Embryonic facial prominence (tissue), 1 donor: ENCODE measurements around the gene FNDC3B.

Source experiments
- DNase-seq: peaks from one replicate; pipeline ENCODE4 v3.0.0-alpha.2; 2016; ENCODE audit errors: extremely low spot score

FNDC3B gene

DNA sequence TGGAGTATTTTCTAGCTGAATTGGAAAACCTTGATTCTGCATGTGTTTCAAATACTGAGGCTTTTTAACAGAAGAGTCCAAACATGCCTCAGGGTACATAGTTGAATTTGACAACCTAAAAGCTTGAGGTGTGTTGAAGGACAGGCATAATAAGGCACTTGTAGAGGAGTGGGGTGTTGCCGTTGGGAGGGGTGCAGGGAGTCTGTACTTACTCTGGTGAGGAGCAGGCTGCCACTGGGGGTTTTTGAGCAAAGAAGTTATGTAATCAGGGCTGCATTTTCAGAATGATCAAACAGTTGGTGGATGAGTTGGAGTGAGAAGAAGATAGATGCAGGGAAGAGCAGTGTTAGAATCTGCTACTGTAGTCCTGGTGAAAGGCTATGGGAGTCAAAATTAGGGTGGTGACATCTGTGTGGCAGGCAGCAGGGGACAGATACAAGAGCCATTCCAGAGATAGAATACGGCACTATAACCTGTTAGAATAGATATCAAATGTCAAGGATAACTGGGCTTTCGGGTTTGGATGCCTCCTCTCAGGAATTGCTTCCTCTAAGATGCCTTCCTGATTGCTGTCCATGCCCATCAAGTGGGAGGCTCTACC lies 247.3 kb downstream of the FNDC3B start:
- DNase-seq, result peak; percentile 9

DNA sequence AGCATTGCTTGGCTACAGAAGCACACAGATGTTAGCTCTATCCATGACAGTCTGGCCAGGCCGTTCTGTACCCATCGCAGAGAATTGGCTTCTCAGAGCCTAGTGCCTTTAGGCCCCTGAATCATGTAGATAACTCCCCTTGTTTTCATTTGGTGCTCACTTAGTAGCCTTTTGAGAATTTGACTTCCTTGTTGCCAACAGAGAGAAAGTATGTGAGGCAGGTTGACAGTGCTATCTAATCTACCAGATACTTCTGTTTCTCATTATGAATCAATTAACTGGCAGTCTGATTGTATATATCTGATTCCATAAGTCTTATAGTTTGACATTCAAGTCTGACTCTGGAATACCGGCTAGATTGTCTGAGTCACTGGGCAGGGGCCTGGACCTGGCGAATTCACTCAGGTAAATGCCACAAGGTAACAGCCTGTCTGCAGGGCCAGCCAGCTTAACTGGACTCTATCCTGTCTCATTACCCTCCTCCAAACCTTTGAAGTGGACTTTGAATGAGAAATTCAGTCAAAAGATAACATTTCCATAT lies 248.6 kb downstream of the FNDC3B start:
- no peak for DNase-seq

DNA sequence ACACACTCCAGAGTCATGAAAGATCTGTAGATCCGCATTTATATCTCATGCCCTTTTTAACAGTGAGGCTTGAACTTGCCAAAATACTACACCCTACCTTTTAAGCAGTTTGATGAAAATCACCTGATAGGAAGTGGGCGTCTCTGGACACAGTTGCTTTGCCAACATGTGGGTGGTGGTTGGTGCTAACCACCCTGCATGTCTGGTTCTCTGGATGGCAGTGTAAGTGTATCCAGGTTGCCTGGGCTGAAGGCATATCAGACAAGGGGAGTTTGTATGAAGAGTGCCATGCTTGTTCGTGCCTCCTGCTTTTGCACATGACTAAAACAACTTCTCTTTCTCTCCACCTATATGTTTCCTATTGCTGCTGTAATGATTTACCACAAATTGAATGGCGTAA lies 249.3 kb downstream of the FNDC3B start:
- no peak for DNase-seq

DNA sequence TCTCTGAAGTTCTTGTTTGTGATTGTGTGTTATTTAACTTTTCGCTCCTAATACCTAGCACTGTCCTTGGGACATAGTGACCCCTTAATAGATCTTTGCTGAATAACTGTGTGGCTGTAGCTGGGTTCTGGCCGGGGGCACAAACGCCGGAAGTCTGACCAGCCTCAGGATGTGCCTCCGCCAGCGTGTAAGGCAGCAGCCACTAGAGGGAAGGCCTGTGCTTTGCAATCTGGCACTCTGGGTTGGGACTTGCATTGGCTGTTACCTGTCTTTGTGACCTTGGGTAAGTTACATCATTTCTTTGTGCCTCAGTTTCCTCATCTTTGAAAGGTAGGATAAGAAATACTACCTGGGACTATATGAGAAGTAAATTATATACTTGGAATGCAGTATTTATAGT lies 250.2 kb downstream of the FNDC3B start:
- no peak for DNase-seq

DNA sequence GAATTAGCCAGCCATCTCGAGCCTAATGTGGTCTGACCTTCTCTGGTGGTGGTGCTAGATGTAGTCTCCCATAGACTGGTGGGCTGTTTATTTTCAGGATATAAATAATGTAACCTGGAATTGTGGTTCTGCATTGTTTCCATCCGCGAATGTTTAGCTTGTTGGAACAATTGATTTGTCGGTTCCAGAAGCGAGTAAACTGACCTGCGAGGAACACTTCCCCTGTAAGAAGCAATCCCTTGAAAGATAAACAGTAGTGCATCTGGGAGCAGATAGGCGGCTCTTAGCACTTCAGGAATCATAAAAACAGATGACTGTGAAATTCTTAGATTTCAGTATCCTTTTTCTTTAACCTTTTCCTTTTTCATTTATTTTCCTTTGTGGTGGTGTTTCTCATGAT lies 251.1 kb downstream of the FNDC3B start:
- no peak for DNase-seq

DNA sequence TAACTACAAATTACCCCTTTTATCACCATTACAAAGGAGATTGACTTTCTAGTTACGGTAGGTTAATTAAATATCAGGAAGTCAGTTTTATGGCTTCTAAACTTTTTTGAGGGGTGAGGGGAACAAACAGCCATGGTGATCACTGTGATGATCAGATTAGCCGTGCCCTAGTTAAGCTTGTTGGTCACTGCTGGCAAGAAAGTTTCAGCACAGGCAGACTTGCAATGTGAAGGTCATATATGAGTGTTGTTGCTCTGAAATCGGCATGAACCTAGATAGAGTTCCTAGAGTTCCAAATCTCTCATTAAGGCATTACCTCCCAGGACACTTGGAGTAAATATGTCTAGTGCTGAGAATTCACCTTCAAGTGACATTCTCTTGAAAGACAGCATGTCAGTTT lies 252.3 kb downstream of the FNDC3B start:
- DNase-seq, result no peak

DNA sequence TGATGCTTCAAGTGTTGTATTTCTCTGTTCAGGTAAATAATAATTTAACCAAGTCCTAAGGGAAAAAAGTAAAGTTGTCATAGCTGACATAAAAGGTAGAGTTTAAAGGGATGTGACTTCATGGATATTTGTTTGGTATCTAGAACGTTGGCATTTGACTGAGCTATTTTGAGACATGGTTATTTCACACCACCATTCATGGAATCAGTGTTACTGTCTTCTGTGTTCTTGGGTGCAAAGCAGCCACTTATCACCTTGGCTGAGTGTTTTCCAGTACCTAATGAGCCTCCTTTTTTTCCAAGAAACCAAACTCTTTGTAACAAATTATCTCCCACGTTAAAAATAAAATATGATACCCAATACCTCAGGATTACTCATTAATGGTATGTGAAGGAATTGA lies 253.0 kb downstream of the FNDC3B start:
- no peak for DNase-seq

DNA sequence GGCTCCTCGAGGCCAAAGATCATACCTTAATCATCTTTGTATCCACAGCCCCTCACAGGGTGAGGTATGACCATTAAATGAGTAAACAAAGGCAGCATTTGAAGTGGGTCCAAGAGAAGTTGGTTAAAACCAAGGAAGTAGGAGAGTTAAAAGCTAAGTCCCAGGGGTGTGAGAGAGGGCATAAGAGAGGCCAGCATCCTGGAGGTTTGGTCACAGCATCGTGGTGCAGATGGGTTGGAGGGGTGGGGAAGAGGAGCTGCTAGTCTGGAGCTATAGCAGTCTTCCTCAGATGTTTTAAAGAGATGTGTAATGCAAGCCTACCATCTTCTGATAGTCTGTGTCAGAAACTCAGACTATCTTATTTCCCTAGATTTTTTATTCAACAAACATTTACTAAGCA lies 253.7 kb downstream of the FNDC3B start:
- no peak for DNase-seq

DNA sequence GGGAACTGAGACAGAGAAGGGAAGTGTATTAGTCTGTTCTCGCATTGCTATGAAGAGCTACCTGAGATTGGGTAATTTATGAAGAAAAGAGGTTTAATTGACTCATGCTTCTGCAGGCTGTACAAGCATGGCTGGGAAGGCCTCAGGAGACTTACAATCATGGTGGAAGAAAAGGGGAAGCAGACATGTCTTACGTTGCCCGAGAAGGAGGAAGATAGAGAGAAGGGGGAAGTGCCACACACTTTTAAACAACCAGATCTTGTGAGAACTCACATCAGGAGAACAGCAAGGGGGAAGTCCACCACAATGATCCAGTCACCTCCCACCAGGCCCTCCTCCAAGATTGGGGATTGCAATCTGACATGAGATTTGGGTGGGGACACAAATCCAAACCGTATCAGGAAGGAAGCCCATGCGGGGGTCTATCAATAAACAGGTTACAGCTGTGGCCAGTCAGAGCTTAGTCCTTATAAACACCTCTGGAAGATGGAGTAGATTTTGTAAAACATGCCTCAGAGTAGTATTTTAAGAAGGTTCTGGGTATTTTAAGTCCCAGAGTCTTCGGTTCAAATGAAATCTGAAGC lies 254.9 kb downstream of the FNDC3B start:
- DNase-seq, result no peak

DNA sequence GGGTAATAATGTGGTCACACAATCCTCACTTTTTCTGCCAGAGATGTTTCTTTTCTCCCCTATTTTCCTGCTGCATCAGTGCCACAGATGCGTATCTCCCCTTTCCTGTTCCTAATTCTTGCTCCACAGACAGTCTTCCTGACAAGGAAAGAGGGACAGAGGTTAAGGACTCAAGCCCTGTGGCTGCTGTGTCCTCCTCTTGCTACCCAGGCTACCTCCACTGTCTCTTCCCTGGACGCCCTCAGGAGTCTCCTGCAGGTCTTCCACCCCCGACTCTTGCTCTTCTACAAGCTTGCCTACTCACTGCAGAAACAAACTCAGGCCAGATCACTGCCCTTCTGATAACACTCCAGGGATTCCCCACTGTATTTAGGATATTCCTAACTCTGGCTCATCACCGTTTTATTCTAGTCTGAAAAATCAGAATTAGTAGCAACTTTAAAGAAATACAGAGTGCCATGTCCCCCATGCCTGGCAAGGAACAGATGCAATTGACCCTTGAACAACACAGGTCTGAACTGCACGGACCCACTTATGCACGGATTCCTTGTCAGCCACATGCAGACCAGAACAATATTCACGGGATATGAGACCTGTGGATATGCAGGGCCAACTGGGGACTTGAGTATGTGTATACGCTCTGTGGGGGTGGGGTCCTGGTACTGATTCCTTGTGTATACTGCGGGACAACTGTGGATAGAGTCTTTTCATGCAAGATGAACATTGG lies 257.0 kb downstream of the FNDC3B start:
- DNase-seq, result no peak

DNA sequence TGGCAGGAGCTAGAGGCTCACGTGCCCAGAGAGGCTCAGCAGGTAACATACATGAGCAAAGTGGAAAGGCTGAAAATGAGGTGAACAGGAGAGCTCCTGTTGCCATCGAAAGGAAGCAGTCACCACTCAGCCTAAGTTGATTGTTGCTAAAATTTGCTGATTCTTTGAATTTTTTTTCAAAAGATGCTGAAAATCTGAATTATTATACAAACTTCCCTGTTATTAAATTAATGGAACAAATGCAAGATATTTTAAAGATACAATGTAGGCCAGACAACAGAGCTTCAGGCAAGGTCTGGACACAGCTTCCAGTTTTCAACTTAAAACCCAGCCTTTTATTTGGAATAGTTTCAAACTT lies 257.6 kb downstream of the FNDC3B start:
- no peak for DNase-seq

DNA sequence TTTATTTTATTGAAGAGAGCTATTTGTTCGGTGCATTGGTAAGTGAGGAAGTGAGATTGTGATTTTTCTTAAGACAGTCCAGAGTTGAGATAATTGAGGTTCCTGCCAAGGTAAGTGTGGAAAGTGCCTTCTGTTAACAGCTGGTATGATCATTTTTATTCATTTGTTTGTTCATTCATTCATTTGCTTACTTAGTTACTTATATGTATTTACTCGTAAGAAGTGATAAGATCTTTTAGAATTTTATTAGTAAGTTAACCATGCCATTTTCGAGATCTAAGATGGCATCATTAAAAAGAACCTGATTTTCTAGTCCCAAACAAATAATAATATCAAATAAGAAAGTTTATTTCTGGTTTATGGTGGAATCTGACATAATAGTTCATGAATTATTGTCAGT lies 258.9 kb downstream of the FNDC3B start:
- no peak for DNase-seq

DNA sequence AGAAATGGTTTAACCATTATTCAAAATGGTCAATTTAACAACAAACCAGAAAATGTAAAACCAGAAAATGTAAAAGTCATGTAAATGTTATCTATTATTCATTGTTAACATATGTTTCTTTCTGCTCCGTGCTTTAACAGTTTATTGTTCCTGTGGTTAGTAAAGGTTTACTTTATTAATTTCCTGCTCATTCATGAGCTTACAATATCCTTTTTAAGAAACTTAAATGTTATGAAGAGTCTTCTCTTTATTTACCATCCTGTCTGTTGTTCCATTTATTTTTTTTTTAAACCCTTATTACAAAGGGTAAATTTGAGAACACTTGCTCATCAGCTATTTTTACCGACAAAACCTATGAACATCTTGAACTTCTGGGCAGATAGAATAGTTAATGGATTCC lies 260.8 kb downstream of the FNDC3B start:
- no peak for DNase-seq

DNA sequence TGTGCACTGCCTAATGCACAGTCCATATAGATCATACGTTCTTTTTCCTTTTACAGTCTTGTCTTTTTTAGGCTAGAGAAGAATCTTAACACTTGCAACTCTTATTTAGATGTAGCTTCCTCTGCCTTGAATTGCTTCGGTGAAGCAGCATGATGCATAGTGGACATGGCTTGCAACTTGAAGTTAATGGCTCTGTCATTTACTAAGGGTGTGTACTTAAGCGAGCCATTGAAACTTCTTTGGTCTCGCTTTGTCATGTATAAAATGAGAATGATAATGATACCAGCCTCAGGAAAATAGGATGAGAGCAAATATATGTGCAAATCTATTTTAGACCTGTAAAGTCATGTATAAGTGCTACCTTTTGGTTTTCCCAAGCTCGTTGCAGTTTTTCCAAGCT lies 261.5 kb downstream of the FNDC3B start:
- no peak for DNase-seq

DNA sequence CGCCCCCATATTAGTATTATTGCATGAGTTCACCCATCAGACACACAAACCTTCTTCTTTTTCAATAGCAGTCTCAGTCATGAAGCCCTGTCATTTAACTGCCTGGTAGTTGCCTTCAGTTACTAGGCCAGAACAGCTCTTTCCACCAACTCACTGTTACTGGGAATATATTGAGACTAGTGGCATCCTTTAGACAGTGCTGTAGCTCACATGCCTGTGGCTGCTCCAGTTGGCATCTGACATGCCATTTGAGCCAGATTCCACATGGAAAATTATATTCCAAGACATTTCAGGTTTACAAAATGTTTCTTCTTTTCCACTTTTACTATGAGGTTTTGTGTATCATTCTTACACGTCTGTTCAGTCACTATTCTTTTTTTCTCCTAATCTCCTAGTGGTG lies 262.8 kb downstream of the FNDC3B start:
- DNase-seq, result no peak

DNA sequence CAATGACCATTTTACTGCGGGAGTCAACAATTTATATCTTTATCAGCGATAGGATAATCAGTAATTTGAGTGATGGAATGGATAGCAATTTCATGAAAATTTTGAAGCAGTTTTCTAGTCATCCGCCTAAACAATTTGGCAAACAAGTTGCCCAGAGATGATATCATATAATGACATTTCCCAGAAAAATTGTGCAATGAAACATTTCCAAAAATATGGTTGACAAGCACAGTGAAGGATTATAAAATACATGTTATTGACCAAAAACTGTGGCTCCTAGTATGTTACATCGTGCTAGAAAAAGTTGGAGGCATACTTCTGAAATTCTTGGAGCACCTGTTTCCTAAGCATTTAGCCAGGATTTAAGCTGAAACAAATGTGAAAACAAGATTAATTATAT lies 263.8 kb downstream of the FNDC3B start:
- no peak for DNase-seq

DNA sequence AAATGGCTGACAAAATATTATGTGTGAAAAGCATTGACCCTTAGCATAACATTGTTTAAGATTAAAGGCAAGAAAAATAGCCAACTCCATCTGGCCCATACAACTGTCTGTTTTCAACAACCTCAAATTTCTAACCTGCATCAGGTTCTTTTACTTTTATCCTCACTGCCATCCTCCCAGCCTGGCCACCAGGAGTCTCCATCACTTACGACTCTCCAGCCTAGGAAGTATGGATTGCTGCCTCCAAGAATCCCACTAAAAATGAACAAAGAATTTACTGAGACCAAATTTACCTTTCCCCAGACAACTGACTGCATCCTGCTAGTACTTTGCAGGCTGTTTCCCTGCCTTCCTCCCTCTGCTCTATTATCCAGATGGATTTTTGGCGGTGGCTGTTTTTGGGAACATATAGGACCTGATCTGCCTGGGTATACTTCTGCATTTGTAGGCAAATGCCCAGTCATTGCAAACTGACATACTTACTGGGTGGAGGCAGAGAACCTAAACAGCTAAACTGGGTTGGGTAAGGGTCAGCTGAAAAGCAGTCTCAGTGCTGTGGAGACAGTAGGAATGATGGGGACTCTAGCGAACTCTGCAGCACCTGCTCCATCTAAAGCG lies 264.7 kb downstream of the FNDC3B start:
- no peak for DNase-seq

DNA sequence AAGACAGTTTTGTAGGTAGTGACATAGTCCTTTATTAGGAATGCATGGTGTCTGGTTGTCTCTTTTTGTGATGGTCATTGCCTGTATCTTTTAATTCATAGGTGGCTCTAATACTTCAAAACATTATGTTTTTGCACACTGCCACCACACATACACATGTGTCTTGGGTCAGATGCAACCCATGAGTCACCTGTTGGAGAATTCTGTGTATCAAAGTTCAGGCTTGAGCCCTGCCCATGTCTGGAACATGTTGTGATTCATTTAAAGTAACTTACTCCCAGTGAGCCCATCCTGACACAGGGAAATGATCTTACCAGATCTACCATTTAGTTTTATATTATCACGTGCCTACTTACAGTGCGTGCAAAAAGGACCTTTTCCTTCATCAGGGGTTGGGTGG lies 266.2 kb downstream of the FNDC3B start:
- DNase-seq, result no peak

DNA sequence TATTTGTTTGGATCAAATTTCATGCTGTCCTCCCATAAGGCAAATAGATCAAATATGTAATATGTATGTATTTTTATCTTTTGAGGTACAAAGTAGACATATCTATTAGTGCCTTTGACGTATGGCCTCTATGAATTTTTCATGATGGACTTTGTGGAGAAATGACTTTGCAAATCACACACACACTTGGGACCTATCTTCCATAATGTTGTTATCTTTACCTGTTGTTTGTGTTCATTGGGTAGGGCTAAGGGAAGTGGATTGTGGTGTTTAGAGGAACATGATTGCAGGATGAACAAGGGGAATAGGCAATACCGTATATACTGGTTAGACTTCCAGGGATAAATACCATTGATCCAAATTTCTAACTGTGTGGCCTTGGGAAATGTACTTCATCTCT lies 266.6 kb downstream of the FNDC3B start:
- DNase-seq, result no peak

DNA sequence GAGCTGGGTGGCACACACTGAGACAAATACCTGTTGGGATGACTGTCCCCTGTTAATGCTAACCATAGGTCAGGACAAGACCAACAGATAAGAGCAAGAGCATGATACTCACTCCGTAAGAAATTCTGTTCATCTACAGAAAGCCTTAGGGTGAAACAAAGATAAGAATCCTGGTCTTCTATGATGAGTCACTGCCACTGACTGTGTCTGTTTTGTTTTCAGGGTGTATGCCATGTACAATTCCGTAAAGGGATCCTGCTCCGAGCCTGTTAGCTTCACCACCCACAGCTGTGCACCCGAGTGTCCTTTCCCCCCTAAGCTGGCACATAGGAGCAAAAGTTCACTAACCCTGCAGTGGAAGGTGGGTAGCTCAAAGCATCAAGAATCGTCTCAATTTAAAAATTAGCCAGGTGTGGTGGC lies 267.8 kb downstream of the FNDC3B start:
- no peak for DNase-seq

DNA sequence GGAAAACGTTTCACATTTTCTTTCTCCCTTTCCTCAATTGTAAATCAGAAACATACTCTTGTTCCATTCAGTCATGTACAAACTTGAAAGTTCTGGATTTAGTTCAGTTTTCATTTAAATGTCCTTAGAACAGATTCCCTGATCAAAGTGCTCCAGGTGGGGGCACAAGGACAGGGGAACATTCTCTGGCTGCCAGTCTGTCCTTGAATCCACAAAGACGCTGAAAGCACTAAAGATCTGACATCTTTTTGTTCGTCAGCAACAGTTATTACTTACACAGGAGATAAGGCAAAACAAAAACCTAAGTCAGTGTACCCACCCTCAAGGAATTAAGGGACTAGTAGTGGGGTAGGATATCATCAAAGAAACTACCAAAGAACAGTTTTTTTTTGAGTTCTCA lies 269.7 kb downstream of the FNDC3B start:
- DNase-seq, result no peak

DNA sequence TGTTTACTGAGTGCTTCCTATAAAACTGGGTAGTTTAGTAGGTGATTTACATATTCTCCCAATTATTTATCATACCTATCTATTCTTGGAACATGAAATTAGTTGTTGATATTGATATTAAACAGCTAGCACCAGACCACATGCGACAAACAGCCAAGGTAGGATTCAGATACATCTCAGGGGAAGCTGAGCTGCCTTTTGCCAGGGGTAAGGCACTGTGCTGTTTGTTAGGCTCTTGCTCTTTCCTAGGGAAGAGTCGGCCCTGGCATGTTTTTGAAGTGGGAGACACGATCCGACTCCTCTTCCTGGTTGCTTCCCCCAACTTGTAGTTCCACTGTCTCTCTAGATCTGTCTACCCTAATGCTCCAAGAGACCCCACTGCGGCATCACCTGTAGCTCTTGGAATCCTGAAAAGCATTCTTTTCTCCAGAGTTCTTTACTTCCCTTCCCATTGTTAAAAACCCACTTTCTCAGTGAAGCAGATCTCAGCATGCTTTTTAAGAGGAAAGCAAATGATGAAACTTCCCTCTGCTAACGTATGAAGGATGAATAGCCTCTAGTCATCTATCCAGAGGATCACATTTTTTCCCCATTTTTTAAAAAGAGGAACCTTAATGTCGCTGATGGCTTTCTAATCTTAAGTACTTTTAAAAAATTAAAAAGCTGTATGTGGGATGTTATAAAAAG lies 270.5 kb downstream of the FNDC3B start:
- no peak for DNase-seq
